Measurements from ENCODE around the gene BCKDHB. TPM values are rescaled to one million over a fixed set of nuclear protein-coding genes. Genes with fewer than 3 reads are reported as not detected.

Gene BCKDHB
- total RNA-seq, 1 donor from 2014 or later = 35.6 TPM

DNA sequence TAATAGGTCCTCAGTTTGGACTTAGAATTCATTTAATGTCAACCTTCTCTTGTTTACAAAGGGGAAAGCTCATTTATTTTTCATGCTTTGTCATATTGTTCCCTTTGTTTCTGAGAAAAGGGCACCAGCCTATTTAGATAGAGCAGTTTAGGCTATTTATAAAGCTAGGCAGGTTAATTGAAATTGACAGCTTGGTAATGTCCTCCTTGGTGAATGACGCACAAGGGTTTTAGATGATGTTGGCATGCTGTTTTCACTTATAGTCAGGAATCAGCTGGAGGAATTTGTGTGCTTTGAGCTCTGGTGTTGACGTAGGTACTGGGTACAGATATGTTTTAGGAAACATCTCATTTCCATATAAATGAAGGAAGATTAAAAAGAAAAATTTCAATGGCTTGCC, 45.2 kb downstream of the BCKDHB start:
- no peak for DNase-seq (ENCODE audit: low spot score)

DNA sequence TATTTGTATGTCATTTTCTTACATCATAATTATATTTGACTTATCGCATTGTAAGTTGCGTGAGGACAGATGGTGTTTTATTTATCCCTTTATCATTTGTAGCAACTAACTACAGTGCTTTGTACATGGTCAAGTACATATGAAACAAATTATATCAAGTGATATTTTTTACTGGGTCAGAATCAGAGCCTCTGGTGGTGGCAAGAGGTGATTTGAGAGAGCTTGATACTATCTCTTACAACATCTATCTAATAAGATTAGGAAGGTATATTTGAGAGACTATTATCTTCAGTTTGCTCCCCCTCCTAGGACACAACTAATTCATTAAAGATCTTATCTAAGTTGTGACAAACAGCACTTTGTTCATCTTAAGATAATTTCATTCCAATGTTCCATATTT, 47.7 kb downstream of the BCKDHB start:
- DNase-seq (ENCODE audit: low spot score) = no peak

DNA sequence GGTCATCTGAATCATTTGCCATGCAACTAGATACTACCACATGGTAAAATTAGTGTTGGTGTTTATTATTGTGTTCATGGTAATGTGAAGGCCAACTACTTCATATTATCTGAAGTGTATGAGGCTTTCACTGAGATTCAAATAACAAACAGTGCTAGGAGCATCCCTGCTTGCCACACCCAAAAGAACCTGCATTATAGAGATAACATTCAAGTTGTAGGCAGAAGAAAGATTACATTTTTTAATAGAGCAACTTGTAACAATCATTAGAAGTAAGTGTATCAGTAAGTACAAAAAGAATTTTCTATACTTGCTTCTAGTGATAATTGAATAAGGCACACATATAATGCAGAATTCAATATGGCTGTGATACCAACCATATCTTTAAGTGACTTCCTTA, 49.8 kb downstream of the BCKDHB start:
- no peak for DNase-seq (ENCODE audit: low spot score)

DNA sequence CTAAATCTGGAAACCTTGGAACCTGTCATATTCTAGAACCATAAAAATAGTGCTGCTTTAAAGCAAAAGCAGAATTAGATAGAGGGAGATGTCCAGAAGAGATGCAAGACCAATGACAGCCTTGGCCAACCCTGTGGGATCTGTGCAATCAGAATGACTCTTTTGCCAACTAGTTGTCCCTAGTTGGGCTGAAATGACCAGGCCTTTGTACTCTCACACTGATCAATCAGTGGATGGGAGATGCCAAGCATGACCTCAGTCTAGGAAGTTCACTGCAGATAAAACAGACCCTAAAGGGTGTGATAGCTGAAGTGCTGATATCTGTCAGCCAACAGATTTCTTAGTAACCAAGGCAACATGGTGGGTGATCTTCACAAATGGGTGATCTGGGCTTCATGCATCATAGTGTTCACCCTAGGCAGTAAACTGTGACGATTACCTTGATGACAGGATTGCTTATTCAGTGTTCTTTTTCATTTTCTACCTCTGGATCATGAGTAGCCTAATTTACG, 52.1 kb downstream of the BCKDHB start:
- no peak for DNase-seq (ENCODE audit: low spot score)

DNA sequence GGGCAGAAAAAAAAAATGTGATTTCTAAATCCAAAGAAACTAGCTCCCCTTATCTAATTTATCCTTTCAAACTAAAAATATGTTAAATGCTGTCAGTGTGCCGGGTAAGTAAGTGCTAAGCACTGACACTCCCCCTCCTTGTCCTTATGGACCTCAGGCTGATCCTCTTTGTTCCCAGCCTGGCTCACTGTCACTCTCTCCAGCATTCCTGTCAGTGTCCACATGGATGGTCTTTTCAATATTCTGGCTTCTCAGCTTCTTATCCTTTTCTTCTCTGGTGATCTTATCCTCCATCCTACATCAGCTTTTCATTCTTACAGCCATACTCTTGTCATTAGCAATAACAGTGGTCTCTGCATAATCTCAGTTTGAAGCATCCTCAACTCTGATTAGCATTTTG, 55.0 kb downstream of the BCKDHB start:
- DNase-seq (ENCODE audit: low spot score) = no peak

DNA sequence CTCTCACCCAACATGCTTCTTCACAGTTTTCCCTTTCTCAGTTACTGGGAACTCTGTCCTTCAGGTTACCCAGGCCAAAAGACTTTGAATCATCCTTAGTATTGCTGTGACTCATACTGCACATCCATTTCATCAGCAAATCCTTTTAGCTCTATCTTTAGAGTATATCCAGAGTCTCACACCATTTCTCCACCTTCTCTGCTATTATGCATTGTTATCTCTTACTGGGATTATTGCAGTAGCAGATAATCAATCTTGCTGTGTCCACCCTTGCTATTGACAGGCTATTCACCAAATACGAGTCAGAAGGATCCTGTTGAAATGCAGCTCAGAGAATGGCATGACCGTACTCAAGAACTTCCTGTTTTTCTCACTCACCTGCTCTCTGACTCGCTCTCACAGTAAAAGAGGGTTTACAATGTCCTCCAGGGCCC, 57.3 kb downstream of the BCKDHB start:
- no peak for DNase-seq (ENCODE audit: low spot score)

DNA sequence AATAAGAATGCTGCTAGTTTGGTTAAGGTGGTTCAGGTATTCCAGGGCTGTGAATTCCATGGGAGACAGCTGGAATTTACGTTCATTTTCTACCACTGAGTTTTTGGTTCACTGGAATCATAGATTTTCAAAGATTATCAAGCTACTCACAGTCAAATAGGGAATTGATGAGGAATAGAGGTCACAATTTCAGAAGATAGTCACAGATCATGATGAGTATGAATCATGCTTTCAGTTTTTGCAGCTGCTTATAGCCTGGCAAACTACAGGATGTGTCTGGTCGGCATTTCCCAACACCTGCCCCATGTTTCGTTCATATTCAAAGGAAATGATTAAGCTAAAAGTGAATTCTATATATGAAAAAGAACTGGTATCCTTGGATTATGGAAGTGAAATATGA, 58.7 kb downstream of the BCKDHB start:
- DNase-seq (ENCODE audit: low spot score) = no peak

DNA sequence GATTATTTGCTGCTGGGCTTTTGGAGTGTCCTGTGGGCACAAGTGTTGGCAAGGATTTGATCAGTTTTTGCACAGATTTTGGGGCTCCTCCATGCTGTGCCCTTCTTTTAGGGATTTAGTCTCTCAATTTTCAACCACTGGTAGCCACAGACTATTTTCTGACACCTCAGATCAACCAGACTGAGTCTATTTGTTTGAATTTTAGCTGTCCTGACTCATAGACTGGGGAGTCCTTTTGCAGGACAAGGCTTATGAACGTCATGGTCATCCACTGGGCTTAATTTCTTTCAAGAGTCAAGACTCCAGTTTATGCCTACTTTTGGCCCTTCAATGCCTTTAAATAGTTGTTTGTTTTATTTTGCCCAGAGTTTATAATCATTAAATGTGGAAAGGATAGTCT, 59.3 kb downstream of the BCKDHB start:
- no peak for DNase-seq (ENCODE audit: low spot score)

DNA sequence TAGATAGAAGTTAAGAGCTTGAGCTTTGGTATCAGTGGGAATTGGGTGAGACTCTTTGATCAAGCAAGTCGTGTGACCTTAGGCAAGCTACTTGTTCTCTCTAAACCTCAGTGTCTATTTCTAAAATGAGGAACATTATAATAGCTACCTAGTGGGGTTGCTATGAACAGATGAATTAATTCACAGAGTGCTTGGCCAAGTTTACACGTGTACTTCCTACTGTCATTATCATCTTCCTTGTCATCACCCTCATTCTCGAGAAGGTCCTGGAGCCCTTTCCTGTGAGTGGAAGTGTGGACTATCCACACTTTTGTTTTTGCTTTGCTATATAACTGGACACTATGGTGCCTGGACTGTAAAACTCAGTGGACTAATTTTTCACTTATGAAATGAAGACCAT, 64.0 kb downstream of the BCKDHB start:
- no peak for DNase-seq (ENCODE audit: low spot score)

DNA sequence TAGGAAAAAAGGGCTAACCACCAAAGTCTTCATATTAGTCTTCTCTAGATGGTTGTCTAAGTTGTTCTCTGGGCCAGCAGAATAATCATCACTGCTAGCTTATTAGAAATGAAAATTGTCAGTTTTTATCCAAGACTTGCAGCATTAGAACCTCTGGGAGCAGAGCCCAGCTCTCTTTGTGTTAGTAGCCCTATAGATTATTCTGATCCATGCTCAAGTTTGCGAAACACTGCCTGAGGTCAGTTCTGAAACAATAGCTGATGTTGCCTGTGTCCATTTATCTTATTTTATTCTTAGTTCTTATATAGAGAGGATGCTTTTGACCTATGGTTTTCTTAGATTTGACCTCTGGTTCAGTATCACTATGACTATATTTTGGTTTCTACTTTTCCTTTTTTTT, 66.9 kb downstream of the BCKDHB start:
- DNase-seq (ENCODE audit: low spot score) = no peak

DNA sequence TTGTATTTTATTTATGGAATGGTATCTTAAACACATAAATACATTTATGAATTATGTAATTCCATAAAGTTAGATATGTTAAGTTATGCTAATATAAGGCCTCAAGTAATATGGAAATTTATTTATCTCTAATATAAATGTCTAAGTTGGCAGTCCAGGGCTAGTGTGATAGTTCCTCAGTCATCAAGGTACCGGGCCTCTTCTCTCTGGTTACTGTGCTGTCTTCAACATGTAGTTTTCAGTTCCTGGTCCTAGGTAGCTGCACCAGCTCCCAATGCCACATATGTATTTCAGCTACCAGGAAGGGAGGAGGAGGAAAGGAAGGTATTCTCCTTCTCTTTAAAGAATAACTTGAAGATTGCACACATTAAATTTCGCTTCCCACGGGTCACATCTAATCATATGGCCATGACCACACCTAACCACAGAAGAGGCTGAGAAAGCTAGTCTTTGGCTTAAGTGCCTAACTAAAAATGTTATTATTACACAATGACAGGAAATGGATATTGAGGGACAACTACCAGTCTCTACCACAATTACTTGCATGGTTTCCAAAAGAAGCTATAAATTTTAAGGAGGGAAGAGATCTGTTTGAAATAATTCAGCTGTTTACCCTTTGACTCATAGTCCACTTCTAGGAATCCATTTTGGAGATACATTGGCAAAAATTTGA, 68.6 kb downstream of the BCKDHB start:
- no peak for DNase-seq (ENCODE audit: low spot score)

DNA sequence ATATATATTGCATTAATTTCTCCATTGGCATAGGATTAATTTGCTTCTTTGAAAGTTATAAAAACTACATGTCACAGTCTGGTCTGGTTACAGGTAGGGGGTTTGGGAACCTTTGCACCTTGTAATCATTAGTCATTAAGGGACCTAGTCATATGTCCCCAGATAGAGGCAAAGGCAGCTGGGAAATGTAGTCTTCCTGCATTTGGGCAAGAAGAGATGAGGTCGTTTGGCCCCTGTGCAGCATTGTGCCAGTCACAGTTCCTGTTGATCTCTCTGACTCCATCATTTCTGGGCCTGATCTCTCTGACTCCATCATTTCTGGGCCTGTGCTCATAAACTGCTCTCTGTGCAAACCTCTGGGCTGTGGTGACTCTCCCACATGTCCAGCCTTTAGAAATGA, 73.2 kb downstream of the BCKDHB start:
- no peak for DNase-seq (ENCODE audit: low spot score)

DNA sequence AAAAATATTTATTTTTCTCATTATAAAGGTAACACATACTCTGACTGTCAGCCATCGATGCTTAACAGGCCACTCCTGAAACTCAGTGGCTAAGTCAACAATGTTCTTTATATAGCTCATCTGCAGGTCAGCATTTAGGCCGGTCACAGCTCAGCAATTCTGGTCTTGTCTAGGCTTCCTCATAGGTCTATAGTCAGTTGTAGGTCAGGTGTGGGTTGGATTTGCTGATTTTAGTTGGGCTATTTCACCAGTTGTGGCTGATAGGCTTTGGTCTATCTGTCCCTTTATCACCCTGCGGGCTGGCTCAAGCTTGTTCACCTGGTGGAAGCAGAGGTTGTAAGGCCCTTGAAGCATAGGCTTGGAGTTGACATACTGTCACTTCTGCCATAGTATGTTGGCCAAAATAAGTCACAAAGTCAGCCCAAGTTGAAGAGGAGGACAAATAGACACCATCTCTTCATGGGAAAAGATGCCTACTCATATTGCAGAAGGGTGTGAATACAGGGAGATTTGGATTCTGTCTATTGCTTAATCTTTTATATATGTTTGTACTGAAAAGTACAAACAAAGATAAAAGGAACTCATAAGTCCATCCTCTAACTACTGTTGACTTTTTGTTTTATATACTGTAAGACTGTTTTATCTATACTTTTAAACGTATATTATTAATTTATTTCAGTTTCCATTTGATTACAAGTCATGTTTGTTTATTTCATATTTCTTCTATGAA, 75.0 kb downstream of the BCKDHB start:
- no peak for DNase-seq (ENCODE audit: low spot score)

DNA sequence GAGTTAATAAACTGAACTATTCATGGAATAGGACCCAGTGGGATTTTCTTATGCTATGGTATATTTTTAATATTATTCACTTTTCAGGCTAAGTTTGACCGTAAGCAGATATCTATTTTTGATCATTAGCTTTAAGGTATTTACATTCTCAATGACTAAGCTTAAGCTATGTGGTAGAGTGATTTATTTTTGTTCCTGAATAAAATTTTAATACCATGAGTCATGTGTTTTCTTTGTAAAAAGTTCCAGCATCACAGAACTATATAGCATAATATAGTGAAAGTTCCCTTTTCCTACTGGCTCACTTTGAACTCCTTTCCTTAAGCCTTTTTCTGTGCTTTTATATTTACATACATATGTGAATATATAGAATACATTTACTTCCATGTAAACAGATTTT, 75.8 kb downstream of the BCKDHB start:
- no peak for DNase-seq (ENCODE audit: low spot score)

DNA sequence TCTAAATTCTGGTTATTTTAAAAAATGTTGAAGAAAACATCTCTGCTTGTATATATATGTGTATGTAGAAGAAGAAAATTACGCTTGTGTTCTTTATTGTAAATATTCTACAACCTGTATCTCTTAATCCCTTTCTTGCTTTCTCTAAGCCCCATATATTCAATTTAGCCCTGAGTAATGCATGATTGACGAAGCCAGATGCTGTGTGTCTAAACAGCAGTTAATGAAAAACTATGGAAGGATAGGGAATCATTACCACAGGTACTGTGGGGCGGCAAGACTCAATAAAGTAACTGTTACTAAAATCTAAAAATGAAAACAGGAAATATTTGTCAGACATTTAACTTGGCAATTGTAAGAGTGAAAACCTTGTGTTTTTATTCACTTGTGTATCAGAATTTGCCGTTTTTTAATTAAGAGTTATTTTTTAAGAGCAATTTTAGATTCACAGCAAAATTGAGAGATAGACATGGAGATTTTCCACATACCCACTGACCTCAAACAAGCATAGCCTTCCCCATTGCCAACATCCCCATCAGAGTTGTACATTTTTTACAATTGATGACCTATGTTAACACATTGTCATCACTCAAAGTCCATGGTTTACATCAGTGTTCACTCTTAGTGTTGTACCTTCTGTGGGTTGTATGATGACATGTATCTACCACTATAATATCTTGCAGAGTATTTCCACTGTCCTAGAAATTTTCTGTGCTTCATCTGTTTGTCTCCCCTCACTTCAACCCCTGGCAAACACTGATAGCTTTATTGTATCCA, 76.7 kb downstream of the BCKDHB start:
- DNase-seq (ENCODE audit: low spot score) = no peak

DNA sequence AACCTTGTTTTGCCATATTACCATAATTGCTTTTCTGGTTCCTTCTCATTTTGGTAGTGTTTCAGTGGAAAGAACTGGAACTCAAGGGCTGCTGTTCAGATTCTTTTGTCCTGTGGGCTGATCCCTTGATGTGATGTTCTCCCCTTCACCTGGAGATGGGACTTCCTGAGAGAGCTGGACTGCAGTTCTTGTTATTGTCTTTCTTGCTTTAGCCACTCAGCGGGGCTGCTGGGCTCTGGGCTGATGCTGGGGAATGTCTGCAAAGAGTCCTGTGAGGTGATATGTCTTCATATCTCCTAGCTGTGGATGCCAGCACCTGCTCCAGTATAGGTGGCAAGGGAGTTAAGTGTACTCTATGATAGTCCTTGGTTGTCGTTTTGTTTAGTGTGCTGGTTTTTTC, 79.0 kb downstream of the BCKDHB start:
- DNase-seq (ENCODE audit: low spot score) = no peak

DNA sequence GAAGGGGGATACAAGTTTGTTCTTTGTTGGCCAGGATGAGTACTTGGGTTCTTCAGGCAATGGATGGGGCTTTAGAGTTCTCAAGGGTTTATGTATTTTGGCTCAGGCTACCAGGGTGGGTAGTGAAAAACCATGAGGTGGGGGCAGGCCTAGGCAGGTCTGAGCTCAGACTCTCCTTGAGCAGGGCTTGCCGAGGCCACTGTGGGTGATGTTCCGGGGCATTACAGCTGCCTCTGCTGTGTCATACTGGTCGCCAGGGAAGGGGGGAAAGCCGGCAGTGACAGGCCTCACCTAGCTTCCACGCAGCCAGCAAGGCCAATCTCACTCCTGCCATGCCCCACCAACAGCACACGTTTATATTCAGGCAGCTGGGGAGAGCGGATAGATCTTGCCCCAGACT, 79.6 kb downstream of the BCKDHB start:
- no peak for DNase-seq (ENCODE audit: low spot score)

DNA sequence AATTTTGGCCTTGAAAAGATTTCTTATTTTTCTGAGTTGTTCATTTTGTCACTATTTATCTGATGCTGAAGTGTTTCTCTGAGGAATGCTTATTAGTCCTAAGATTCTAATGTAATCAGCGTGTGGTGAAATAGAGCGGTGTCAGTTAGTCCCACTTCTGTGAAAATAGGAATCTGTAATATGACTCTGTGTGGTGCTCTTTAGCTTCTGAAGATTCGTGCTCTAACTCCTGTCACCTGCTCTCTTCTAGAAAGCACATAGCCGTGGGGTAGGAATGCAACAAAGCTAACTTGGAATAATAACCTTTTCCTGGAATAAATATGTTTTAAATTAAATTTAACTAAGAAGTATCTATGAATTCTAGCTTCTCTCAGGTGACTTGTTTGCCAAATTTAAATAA, 90.4 kb downstream of the BCKDHB start:
- DNase-seq (ENCODE audit: low spot score) = no peak

DNA sequence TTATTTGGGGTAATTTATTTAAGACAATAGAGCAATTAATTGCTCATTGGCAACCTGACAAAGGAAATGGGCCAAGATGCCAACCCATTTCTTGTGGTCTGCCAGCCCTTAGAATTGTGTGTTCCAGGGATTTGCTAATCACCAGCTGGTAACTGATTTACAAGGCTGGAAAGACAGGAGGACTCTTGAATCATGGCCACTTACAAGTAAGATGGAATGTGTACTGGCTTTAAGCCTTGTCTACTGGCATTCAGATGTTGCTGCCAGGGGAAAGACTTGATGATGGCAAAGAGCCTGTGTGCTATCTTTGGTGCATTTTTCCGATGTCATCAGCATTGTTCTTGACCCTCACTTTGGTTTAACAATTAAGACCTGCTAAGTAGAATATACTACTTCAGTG, 91.0 kb downstream of the BCKDHB start:
- no peak for DNase-seq (ENCODE audit: low spot score)

DNA sequence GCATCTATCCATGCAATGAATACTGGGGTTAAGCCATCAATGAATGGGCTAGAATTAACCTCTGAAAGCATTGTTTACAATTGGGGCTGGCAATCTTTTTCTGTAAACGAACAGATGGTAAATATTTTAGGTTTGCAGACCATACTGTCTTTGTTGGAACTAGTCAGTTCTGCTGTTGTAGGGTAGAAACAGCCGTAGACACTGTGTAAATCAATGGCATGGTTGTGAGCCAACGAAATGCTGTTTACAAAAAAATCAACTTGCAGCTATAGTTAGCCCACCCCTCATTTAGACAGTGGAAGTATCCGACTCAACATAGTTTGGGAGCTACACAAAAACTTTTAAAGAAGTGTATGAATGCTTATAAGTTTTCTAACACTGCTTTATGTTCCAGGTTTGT, 91.5 kb downstream of the BCKDHB start:
- DNase-seq (ENCODE audit: low spot score) = no peak

DNA sequence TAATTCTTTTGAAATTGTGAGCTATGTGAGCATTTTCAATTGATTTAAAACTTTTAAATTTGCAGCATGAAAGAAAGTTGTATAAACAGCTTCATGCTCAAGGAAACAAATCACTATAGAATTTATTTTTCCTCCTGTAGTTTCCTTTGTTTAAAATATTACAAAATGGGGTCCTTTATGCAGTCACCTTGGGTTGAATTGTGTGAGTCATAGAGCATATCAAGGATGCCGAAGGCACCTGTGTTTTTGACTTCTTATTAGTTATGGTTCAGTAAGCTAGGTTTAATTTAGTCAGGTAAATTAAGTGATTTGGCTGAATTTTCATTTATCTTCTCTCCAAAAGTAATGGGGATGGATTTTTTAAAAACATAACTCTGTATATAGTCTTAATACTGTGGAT, 96.8 kb downstream of the BCKDHB start:
- DNase-seq (ENCODE audit: low spot score) = no peak

DNA sequence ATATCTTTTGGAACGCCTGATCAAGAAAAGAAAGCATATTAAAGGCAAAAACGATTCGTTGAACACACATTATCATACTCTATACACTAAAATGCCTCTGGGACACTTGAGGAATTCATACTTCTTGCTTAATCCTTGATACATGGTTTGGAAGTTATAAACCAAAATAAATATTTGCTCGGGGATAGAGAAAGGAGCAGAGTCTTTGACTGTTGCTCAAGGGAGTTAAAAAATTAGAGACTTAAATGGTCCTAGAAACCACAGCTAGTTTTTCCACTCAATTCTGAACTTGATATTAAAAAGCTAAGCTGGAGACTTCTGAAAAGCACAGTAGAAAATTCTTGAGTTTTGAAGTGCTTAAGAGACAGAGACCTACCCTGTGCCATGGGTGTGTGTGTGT, 98.9 kb downstream of the BCKDHB start:
- DNase-seq (ENCODE audit: low spot score) = no peak

DNA sequence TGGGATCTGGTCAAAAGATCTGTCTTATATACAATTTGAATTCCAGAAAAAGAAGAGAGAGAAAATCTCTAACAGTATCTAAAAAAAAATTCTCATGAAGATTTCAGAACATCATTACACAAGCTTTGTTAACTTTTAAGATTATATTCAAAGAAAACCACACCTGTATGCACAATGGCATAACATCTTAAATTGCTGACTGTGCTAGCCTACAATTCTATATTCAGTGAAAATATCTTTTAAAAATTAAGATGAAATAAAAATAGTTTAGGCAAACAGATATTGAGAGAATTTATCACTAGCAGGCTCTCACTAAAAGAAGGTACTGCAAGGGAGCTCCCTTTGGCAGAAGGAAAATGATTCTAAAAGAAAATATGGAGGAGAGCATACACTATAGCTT, 100.3 kb downstream of the BCKDHB start:
- no peak for DNase-seq (ENCODE audit: low spot score)
